HepG2 (cell line): ENCODE data around the gene PPP2R5C. TPM values are rescaled to one million over a fixed set of nuclear protein-coding genes. Genes with fewer than 3 reads are reported as not detected.

Experiments used
- ATAC-seq: fragments of 200-7000 bp; cut with Tn5 transposase; 3 replicates; pipeline ENCODE4 v1.9.1; 2020; ENCODE audit warnings: mild to moderate bottlenecking, moderate library complexity
- BruUV-seq: library from RNA; stranded (reverse); fragments of 400-500 nt; replicated peaks from 2 replicates; lab custom pipeline; 2021; lab: Mats Ljungman, UMichigan
- CTCF ChIA-PET: fragments of 300-600 bp; formaldehyde crosslinking; extraction: SDS; loops from one replicate; lab custom pipeline; 2021; ENCODE audit warnings: low total read pairs, inconsistent platforms, low intra/inter-chr PET ratio; lab: Yijun Ruan, JAX
- POLR2A ChIA-PET: fragments of 350-600 bp; sonication (Branson Sonifier 250); formaldehyde crosslinking; loops from one replicate; lab custom pipeline; 2020; ENCODE audit warnings: antibody characterized with exemption, inconsistent platforms; lab: Yijun Ruan, JAX
- DNase-seq: peaks from one replicate; pipeline ENCODE4 v3.0.0-alpha.2; 2015; ENCODE audit warnings: low spot score
- FAIRE-seq: peaks from 3 replicates; lab custom pipeline; 2011; peaks lifted over from hg19 to GRCh38; lab: Jason Lieb, UNC
- H2AFZ ChIP-seq: one replicate; pipeline ENCODE4 v1.6.1; 2011; ENCODE audit warnings: low read length, inconsistent platforms
- H3K27ac ChIP-seq: fragments of 300-600 bp; 3 replicates; pipeline ENCODE4 v1.8.0; 2011; ENCODE audit warnings: mixed run types, mild to moderate bottlenecking, mixed read lengths, low read length, inconsistent platforms; ENCODE audit not compliant: insufficient read depth; ENCODE audit errors: extremely low read length
- H3K27me3 ChIP-seq, 2 experiments: fragments of 200-600 bp in 1 of 2; 2 replicates in 1 of 2; 3 replicates in 1 of 2; pipeline versions ENCODE4 v1.6.0 to v1.8.0; 2011; ENCODE audit warnings: low read length in 2 of 2, mild to moderate bottlenecking in 2 of 2, moderate library complexity in 2 of 2, inconsistent platforms in 1 of 2; ENCODE audit not compliant: insufficient read depth in 2 of 2, control insufficient read depth in 1 of 2
- H3K36me3 ChIP-seq, 2 experiments: fragments of 200-600 bp in 1 of 2; replicated peaks in 1 of 2; 2 replicates in 1 of 2; 3 replicates in 1 of 2; pipeline versions ENCODE4 v1.5.1 to v1.8.0; 2011; ENCODE audit warnings: low read length in 2 of 2, inconsistent platforms in 1 of 2; ENCODE audit not compliant: insufficient read depth in 2 of 2, control insufficient read depth in 1 of 2
- H3K4me1 ChIP-seq: 2 replicates; pipeline ENCODE4 v1.5.1; 2012; ENCODE audit warnings: low read length, inconsistent platforms; ENCODE audit not compliant: insufficient read depth
- H3K4me2 ChIP-seq: 2 replicates; pipeline ENCODE4 v1.6.0; 2011; ENCODE audit warnings: low read depth, low read length, inconsistent platforms
- H3K4me3 ChIP-seq, 3 experiments: fragments of 200-600 bp in 1 of 3; sonication (generic), shearing (Covaris generic) in 1 of 3; replicated peaks in 1 of 3; 2 replicates each; pipeline ENCODE4 v1.5.1; 2011 to 2016; ENCODE audit warnings: low read length in 3 of 3, inconsistent platforms in 2 of 3, low read depth in 2 of 3, mild to moderate bottlenecking in 2 of 3, control low read depth in 1 of 3, mixed read lengths in 1 of 3; ENCODE audit not compliant: insufficient read depth in 1 of 3
- H3K79me2 ChIP-seq: one replicate; pipeline ENCODE4 v1.6.1; 2011; ENCODE audit warnings: low read length, inconsistent platforms; ENCODE audit not compliant: insufficient read depth
- H3K9ac ChIP-seq: 2 replicates; pipeline ENCODE4 v1.6.0; 2011; ENCODE audit warnings: mild to moderate bottlenecking, low read depth, low read length, inconsistent platforms; ENCODE audit not compliant: insufficient read depth
- H3K9me3 ChIP-seq: 2 replicates; pipeline ENCODE4 v1.5.1; 2012; ENCODE audit warnings: mild to moderate bottlenecking, low read length
- H4K20me1 ChIP-seq: 2 replicates; pipeline ENCODE4 v1.6.0; 2011; ENCODE audit warnings: inconsistent platforms, mild to moderate bottlenecking, low read length, moderate library complexity; ENCODE audit not compliant: insufficient read depth
- FOXK2 ChIP-seq: fragments of 450-650 bp; IDR thresholded peaks from 2 replicates; pipeline ENCODE4 v1.6.1; 2016
- NFE2L2 ChIP-seq: fragments of 150-350 bp; IDR thresholded peaks from 2 replicates; pipeline ENCODE4 v1.6.1; 2014; ENCODE audit warnings: low read length
- SOX6 ChIP-seq, 2 experiments: fragments of 450-650 bp in 1 of 2; sonication (generic) in 1 of 2; formaldehyde crosslinking in 1 of 2; IDR thresholded peaks; 2 replicates each; pipeline versions ENCODE4 v1.4.0 to v1.6.1; 2017 to 2020; ENCODE audit warnings: antibody characterized with exemption in 1 of 2, mild to moderate bottlenecking in 1 of 2, missing genetic modification reagents in 1 of 2
- TMF1 ChIP-seq: sonication (generic); formaldehyde crosslinking; IDR thresholded peaks from 2 replicates; pipeline ENCODE4 v1.8.1; 2022; ENCODE audit warnings: low read depth, missing genetic modification reagents
- ZNF136 ChIP-seq: sonication (generic); formaldehyde crosslinking; IDR thresholded peaks from 2 replicates; pipeline ENCODE4 v1.8.1; 2022; ENCODE audit warnings: low read depth, mild to moderate bottlenecking, moderate library complexity, missing genetic modification reagents
- WGBS: methylation state at CpG from one replicate; pipeline ENCODE4 v1.1.6; 2017; ENCODE audit warnings: low lambda C conversion rate; 5-methylcytosine and 5-hydroxymethylcytosine counted together
- in situ Hi-C: cut with HindIII; loops from 2 replicates; pipeline ENCODE4 v1.10.0; 2017; ENCODE audit warnings: low pct_unique_long_range_greater_than_20kb; ENCODE audit not compliant: extremely low pct_ligation_motif_present
- intact Hi-C: fragments of 100-400 bp; cut with micrococcal nuclease; formaldehyde crosslinking; loops from one replicate; pipeline ENCODE4 v1.10.0; 2022; ENCODE audit not compliant: unreplicated experiment
- polyA plus RNA-seq, 8 experiments: library from polyadenylated mRNA; depleted of rRNA in 3 of 8; stranded (reverse) in 7 of 8; unstranded in 1 of 8; fragments of >200 nt; fragmentation: Illumina TruSeq in 4 of 8; extraction: Trizol in 4 of 8; gene quantifications; 2 replicates each; pipeline versions ENCODE4 v1.2.1 to v1.2.3, GENCODE V29; 2011 to 2016; ENCODE audit warnings: low read depth in 4 of 8, missing spikeins in 1 of 8, mixed read lengths in 1 of 8; ENCODE audit not compliant: insufficient read depth in 1 of 8
- small RNA-seq, 3 experiments: library from RNA; depleted of rRNA; stranded (forward); fragments of <200 nt; gene quantifications; one replicate each; pipeline ENCODE3, GENCODE V24; 2012; ENCODE audit warnings: low read depth in 2 of 3, low replicate concordance in 1 of 3; ENCODE audit not compliant: insufficient read length in 3 of 3, insufficient read depth in 2 of 3
- total RNA-seq, 5 experiments: library from RNA; depleted of rRNA; stranded (reverse); fragments of >200 nt; fragmentation: Illumina TruSeq; extraction: Trizol; gene quantifications; 2 replicates each; pipeline ENCODE4 v1.2.3, GENCODE V29; 2016; ENCODE audit warnings: low read depth in 1 of 5

PPP2R5C gene
- total and polyA plus RNA-seq, 2 of the 13 experiments (the other 11 are each of a cell fraction or from before 2014, with no cell fraction given), result 74.3 to 78.5 TPM

DNA sequence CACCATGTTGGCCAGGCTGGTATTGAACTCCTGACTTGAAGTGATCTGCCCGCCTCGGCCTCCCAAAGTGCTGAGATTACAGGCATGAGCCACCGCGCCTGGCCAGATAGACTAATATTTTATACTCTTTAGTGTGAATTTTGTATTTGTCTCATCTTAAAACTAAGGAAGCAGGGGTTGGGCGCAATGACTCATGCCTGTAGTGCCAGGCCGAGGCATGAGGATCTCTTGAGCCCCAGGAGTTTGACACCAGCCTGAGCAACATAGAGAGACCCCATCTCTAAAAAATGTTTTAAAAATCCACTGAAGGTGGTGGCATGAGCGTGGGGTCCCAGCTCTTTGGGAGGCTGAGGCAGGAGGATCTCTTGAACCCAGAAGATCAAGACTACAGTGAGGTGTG lies 211.8 kb downstream of the PPP2R5C start:
- H3K27me3 ChIP-seq, result no peaks in the 10 kb centered on the region
- ChIA-PET POLR2A (no interaction called here), CTCF (interaction anchor here (2.3 kb wide), 1 partner anchor 12 kb away, joined by 10 read pairs; no protein-coding TSS in a partner anchor)
- peaks cover 6 to 37% of the 10 kb centered on the region in 2 experiments for H3K36me3 ChIP-seq
- H2AFZ ChIP-seq, result no peak overlapping the region
- BruUV-seq, result no TSS peak
- H3K4me3 ChIP-seq, result no peak overlapping the region
- in situ Hi-C loops, result no loop called here
- H3K4me2 ChIP-seq, result no peak overlapping the region
- H3K4me1 ChIP-seq, result peaks cover 28% of the 10 kb centered on the region
- peaks cover 56% of the 10 kb centered on the region for H3K79me2 ChIP-seq
- ATAC-seq (no peak), FAIRE-seq (no peak), DNase-seq (no peak)
- WGBS, result 95% methylated on average over 7 of the region's 7 CpGs
- TF ChIP-seq SOX6 (IDR thresholded peaks at IDR 0.05), result no peak
- no peak for TF ChIP-seq SOX6 (CRISPR knock-in tag; IDR thresholded peaks at IDR 0.05)
- peaks cover 8% of the 10 kb centered on the region; the same call in 1 of the 2 replicates for H4K20me1 ChIP-seq
- intact Hi-C loops, result no loop called here
- H3K9me3 ChIP-seq, result no peaks in the 10 kb centered on the region
- H3K27ac ChIP-seq, result no peak overlapping the region
- H3K9ac ChIP-seq, result no peak overlapping the region

- DNase-seq, result no peak
- in situ Hi-C loops (no loop called here), intact Hi-C loops (no loop called here)
- Histone ChIP-seq H3K4me1 (peaks cover 25% of the 10 kb centered on the region), H3K9me3 (no peaks in the 10 kb centered on the region), H3K4me3 (no peak overlapping the region), H2AFZ (no peak overlapping the region), H3K27me3 (no peaks in the 10 kb centered on the region), H3K9ac (no peak overlapping the region), H4K20me1 (peaks cover 8% of the 10 kb centered on the region; the same call in 1 of the 2 replicates), H3K27ac (no peak overlapping the region), H3K36me3 (peaks cover 2 to 43% of the 10 kb centered on the region in 2 experiments), H3K4me2 (no peak overlapping the region), H3K79me2 (peaks cover 40% of the 10 kb centered on the region)
- 93% methylated on average over 7 of the region's 7 CpGs for WGBS
- POLR2A ChIA-PET, result no interaction called here
- no peak for FAIRE-seq
- no peak for TF ChIP-seq FOXK2
- peak; percentile 44; the same call in 1 of the 2 replicates for TF ChIP-seq NFE2L2
- no peak for TF ChIP-seq TMF1
- TF ChIP-seq ZNF136 (CRISPR knock-in tag), result no peak
- CTCF ChIA-PET, result no interaction called here
- no TSS peak for BruUV-seq
- ATAC-seq, result no peak
These were observed 213.7 kb downstream of the PPP2R5C start for GRCh38 chr14:101975231-101975630.

Small RNAs within 50 kb of the gene (small RNA-seq; reads per million reads assigned to genes)
- 0 reads per million in 3 experiments for gene AL118558.2
- gene RNU6-790P, result 0 reads per million in 3 experiments

Other genes starting within 250 kb of the PPP2R5C start
- gene DIO3, start 200.2 kb upstream of the PPP2R5C start, total RNA-seq (2016; rRNA removed; fragmentation: Illumina TruSeq; extraction: Trizol), result not detected in 2 replicates
- not detected in 2 replicates for gene DIO3, start 200.2 kb upstream of the PPP2R5C start, polyA plus RNA-seq (2011; rRNA removed)
- gene DYNC1H1, start 202.9 kb downstream of the PPP2R5C start, total RNA-seq (2016; rRNA removed; fragmentation: Illumina TruSeq; extraction: Trizol), result 239 and 386 TPM in 2 replicates
- 74.4 and 102 TPM in 2 replicates for gene DYNC1H1, start 202.9 kb downstream of the PPP2R5C start, polyA plus RNA-seq (2011; rRNA removed)